Lower leg skin (tissue), 4 donors: Measurements from ENCODE around the gene PARP14. TPM values are rescaled to one million over a fixed set of nuclear protein-coding genes. Genes with fewer than 3 reads are reported as not detected.

Experiments
- DNase-seq, 2 donors: peaks; one replicate each; pipeline ENCODE4 v3.0.0-alpha.2; 2019; ENCODE audit warnings: low spot score in 2 of 2
- H3K4me3 ChIP-seq: fragments of 200-600 bp; sonication (generic); 2 replicates; pipeline ENCODE4 v1.5.1; 2017; ENCODE audit warnings: mild to moderate bottlenecking, low read depth; ENCODE audit not compliant: poor library complexity, severe bottlenecking
- POLR2A ChIP-seq, 2 donors: fragments of 450-650 bp; IDR thresholded peaks; one replicate each; pipeline ENCODE4 v1.6.1; 2016 to 2017; ENCODE audit warnings: antibody characterized with exemption in 2 of 2, mild to moderate bottlenecking in 1 of 2, moderate library complexity in 1 of 2
- WGBS, 2 donors: methylation state at CpG; one replicate each; pipeline ENCODE4 v1.1.5; 2018; 5-methylcytosine and 5-hydroxymethylcytosine counted together
- intact Hi-C: fragments of 100-400 bp; cut with DNase I; formaldehyde crosslinking; loops from one replicate; pipeline ENCODE4 v1.15.0; 2023; ENCODE audit warnings: low total_unique reads
- total RNA-seq, 4 donors: library from RNA; depleted of rRNA; stranded (reverse); fragments of >200 nt; gene quantifications; one replicate each; pipeline ENCODE4 v1.1.0, GENCODE V29; 2016
- TF ChIP-seq, protein P1 (sequence below), 3 donors: fragments of 450-650 bp; IDR thresholded peaks; one replicate each; pipeline ENCODE4 v1.5.1; 2016; ENCODE audit warnings: antibody characterized with exemption in 3 of 3, mild to moderate bottlenecking in 3 of 3, moderate library complexity in 2 of 3

Gene PARP14
- total RNA-seq, 4 donors from 2014 or later, result 4.9 to 14.5 (median 9.4) TPM

DNA sequence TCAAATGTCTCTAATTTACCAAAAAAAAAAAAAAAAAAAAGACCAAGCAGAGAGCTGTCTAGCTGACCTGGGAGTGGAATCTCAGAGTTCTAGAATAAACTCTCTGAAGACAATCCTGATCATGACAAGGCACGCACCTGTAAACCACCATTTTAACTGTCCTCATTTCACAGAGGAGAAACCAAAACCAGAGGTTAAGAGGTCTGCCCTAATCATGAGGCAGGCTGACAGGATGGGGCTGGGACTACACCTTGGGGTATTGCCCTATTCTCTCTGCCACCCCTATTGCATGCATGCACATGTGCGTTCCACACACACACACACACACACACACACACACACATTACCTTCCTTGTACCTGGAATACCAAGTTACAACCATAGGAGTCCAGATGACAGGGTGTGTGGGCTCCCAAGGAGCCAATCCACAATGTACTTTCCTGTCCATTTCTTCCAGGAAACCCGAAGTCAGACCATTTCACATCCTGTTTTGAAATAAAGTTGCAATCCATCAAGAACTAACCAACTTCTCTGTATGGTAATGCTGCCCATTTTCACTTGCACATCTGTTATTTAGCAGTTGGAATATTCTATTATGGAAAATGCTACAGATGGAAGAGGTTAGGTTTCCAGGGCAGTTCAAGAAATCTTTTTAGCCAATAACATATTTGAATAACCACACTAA lies 78.4 kb downstream of the PARP14 start:
- no peak overlapping the region for H3K4me3 ChIP-seq
- intact Hi-C loops, result loop anchor here (10.0 kb wide), 1 partner anchor 276 kb away; no protein-coding TSS in a partner anchor
- no peak for DNase-seq
- TF ChIP-seq, protein P1, sequence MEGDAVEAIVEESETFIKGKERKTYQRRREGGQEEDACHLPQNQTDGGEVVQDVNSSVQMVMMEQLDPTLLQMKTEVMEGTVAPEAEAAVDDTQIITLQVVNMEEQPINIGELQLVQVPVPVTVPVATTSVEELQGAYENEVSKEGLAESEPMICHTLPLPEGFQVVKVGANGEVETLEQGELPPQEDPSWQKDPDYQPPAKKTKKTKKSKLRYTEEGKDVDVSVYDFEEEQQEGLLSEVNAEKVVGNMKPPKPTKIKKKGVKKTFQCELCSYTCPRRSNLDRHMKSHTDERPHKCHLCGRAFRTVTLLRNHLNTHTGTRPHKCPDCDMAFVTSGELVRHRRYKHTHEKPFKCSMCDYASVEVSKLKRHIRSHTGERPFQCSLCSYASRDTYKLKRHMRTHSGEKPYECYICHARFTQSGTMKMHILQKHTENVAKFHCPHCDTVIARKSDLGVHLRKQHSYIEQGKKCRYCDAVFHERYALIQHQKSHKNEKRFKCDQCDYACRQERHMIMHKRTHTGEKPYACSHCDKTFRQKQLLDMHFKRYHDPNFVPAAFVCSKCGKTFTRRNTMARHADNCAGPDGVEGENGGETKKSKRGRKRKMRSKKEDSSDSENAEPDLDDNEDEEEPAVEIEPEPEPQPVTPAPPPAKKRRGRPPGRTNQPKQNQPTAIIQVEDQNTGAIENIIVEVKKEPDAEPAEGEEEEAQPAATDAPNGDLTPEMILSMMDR (IDR thresholded peaks at IDR 0.05), result no peak
- TF ChIP-seq POLR2A (IDR thresholded peaks at IDR 0.05), result no peak
- WGBS, 2 donors, result 70 to 84% methylated on average over 3 of the region's 3 CpGs

DNA sequence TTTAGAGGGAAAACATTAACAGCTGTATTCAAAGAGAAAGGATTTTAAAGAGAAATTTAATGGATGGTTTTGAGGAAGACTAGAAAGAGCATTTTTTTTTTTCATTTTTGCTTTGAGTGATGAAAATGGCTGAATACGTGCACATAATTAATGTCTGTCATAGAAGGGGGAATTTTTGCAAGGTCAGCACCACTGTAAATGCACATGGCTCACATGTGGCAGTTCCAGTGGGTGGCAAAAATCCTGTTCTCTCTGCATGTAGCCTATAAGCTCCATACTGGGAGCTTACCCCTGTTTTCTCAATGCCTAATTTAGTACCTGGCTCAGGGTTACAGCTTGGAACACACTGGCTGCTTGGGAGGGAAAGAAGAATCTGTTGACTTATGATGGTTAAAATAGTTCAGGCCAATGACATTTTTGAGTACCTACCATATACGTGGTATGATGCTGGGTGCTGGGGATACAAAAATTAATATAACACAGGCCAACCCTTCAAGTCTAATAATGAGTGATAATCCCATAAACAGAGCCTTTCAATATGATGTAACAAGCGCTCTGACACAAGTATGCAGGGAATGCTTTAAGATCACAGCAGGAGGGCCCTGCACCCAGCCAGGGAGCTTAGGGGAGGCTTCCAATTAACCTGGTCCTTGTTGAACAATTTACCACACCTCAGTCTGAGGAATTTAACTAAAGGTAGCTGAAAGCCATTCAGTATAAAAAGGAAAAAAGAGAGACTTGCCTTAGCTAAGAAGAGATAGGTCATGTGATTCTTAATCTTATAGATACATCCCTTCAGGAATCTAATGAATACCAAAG lies 80.0 kb downstream of the PARP14 start:
- WGBS, 2 donors, result 80 to 86% methylated on average over 3 of the region's 3 CpGs
- intact Hi-C loops, result no loop called here
- H3K4me3 ChIP-seq, result no peak overlapping the region
- TF ChIP-seq, protein P1 (IDR thresholded peaks at IDR 0.05), result no peak
- DNase-seq, result no peak

DNA sequence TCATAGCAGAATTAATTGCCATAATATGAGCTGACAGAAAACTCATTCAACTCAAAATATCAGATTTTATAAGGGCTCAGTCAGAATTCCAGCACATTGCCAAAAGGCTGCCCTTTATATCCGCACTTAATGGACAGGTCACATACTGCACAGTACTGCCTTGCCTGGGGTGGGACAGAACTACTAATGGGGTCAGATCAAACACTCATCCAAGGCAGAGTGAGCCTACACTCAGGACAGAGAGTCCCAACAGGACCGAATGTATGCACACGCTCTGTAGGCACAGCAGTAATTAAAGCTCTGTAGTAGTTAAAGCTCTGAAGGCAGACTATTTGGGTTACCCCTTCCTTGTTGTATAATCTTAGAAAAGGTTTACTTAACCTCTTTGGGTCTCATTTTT lies 85.8 kb downstream of the PARP14 start:
- no peak overlapping the region for H3K4me3 ChIP-seq
- TF ChIP-seq POLR2A (IDR thresholded peaks at IDR 0.05), result no peak
- TF ChIP-seq, protein P1 (IDR thresholded peaks at IDR 0.05), result no peak
- no peak for DNase-seq
- WGBS, 2 donors, result 97 to 98% methylated on average over 3 of the region's 3 CpGs
- intact Hi-C loops, result no loop called here

DNA sequence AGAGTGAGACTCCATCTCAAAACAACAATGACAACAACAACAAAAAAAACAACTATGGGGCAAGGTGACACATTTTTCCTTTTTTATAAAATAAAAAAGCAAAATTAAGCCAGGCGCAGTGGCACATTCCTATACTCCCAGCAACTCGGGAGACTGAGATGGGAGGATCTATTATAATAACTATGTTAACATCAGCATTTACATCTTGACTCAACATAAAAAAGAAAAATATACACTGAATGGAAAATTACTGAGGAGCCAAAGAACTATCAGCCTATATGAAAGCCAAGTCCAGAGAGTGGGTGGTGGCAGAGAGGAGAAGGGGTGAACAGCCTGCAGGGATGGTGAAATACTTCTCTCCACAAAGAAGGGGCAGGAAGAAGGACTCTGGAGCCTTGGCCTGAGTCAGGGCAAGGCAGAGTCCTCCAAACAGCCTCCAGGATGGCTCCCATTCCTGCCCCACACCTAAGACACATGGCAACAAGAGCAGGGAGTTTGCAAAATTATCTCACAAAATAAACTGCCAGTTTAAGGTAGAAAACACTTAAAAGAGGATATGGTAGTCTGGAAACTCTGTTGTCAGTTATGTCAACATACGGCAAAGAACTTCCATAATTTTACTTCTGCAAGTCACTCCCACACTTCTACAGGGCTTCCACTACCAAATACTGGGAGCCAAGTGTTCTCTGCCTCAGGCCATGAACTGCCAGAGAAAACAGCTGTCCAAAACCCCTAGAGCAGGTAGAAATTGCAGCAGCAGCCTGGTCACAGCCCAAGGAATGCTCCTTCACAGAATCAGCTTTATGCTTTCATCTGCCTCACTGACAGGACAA lies 87.1 kb downstream of the PARP14 start:
- no peak for TF ChIP-seq POLR2A (IDR thresholded peaks at IDR 0.05)
- TF ChIP-seq, protein P1 (IDR thresholded peaks at IDR 0.05), result no peak
- DNase-seq, result no peak
- intact Hi-C loops, result no loop called here

DNA sequence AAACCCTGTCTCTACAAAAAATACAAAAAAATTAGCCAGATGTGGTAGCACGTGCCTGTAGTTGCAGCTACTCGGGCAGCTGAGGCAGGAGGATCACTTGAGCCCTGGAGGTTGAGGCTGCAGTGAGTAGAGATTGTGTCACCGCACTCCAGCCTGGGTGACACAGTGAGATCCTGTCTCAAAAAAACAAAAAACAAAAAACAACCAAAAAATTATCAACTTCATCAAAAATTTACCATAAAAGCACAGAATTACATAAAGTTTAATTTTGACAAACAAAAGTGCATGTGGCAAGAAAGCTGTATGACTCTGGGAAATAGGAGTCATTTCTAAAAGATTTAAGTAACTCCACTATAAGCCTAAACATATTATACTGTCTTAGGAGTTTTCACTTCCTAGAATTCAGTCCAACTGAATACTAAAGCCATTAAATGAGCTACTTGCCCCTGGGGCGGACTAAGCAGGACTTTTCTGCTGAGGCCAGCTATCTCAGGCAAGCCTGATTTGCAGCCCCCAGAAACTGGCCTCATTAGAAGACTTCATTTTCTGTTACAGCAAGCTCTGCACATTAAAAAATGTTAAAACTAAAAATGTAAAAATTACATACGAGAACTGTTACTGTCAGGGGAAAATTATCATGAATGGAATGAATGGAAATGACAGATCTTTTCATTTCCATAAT lies 90.0 kb downstream of the PARP14 start:
- DNase-seq, result no peak
- WGBS, 2 donors, result 83 to 90% methylated on average over 5 of the region's 5 CpGs
- no peak overlapping the region for H3K4me3 ChIP-seq
- TF ChIP-seq POLR2A (IDR thresholded peaks at IDR 0.05), result no peak
- TF ChIP-seq, protein P1 (IDR thresholded peaks at IDR 0.05), result no peak
- intact Hi-C loops, result no loop called here

More for the DNA sequence above, 87.1 kb downstream of the PARP14 start:
- 72 to 78% methylated on average over 3 of the region's 3 CpGs for WGBS, 2 donors
- no peak overlapping the region for H3K4me3 ChIP-seq
